ENCODE results near the gene DDX1.

DNA sequence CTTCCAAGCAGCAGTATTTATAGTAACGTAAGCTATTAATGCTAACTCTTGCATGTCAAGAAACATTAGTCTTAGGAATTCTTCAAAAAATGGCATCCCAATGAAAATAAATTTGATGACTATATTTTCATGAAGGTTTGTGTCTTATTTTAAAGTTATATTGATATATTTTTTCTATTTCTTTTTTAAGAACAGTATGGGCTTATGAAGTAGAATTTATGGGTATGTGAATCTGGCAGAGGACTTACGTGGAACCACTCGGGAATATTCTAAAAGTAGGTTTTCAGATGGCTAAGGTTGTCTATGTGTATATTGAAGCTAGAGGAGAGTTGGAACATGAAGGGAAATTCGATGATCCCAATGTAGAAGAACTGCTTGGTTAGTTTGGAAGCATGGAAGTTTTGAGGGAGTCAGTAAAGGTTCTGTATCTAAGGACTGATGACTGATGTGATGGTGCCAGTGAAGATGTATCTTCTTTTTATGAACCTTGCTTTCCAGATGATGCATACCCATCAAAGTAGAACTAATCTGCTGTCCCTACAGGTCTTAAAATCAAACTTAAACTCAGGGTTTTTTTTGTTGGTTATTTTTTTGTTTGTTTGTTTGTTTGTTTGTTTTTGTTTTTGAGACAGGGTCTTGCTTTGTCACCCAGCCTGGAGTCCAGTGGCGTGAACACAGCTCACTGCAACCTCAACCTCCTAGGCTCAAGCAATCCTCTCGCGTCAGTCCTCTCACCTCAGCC lies 39.5 kb downstream of the DDX1 start:
- TF ChIP-seq, protein P1, sequence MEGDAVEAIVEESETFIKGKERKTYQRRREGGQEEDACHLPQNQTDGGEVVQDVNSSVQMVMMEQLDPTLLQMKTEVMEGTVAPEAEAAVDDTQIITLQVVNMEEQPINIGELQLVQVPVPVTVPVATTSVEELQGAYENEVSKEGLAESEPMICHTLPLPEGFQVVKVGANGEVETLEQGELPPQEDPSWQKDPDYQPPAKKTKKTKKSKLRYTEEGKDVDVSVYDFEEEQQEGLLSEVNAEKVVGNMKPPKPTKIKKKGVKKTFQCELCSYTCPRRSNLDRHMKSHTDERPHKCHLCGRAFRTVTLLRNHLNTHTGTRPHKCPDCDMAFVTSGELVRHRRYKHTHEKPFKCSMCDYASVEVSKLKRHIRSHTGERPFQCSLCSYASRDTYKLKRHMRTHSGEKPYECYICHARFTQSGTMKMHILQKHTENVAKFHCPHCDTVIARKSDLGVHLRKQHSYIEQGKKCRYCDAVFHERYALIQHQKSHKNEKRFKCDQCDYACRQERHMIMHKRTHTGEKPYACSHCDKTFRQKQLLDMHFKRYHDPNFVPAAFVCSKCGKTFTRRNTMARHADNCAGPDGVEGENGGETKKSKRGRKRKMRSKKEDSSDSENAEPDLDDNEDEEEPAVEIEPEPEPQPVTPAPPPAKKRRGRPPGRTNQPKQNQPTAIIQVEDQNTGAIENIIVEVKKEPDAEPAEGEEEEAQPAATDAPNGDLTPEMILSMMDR (IDR thresholded peaks at IDR 0.05): no peak
- no peak for TF ChIP-seq POLR2A (IDR thresholded peaks at IDR 0.05)

Data from heart left ventricle (tissue), 13 donors.